Measurements from ENCODE around the gene XPO6.

DNA sequence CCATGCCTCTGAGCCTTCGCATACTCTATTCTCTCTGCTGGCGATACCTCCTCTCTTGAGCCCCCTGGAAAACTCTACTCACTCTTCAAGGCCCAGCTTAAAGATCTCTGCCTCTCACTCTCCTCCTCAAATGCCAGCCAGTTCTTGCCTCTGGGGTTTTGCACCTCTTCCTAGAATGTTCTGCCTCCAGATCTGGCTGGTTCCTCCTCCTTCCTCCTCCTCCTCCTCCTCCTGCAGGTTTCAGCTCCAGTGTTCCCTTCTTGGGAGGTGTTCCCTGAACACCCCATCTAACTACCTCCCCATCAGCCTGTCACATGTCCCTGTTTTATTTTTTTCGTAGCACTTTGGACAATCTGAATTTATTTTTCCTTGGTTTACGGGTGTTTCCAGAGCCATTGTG is 45.5 kb upstream of the XPO6 start:
- TF ChIP-seq POLR2A (IDR thresholded peaks at IDR 0.05): no peak
- TF ChIP-seq, protein P1, sequence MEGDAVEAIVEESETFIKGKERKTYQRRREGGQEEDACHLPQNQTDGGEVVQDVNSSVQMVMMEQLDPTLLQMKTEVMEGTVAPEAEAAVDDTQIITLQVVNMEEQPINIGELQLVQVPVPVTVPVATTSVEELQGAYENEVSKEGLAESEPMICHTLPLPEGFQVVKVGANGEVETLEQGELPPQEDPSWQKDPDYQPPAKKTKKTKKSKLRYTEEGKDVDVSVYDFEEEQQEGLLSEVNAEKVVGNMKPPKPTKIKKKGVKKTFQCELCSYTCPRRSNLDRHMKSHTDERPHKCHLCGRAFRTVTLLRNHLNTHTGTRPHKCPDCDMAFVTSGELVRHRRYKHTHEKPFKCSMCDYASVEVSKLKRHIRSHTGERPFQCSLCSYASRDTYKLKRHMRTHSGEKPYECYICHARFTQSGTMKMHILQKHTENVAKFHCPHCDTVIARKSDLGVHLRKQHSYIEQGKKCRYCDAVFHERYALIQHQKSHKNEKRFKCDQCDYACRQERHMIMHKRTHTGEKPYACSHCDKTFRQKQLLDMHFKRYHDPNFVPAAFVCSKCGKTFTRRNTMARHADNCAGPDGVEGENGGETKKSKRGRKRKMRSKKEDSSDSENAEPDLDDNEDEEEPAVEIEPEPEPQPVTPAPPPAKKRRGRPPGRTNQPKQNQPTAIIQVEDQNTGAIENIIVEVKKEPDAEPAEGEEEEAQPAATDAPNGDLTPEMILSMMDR (IDR thresholded peaks at IDR 0.05): no peak

Data from tibial nerve (tissue), 3 donors.